Lower leg skin (tissue), 4 donors: ENCODE data around the gene NDUFB7. TPM values are rescaled to one million over a fixed set of nuclear protein-coding genes. Genes with fewer than 3 reads are reported as not detected.
A peak's percentile ranks its signal among the peaks of the same experiment; 100 is the strongest.
"Not testable (repeated sequence)": the region's sequence is repeated elsewhere in the genome, so short reads cannot be mapped to it uniquely, and the experiment has no call there.

Experiments used
- DNase-seq, 2 donors: peaks; one replicate each; pipeline ENCODE4 v3.0.0-alpha.2; 2019; ENCODE audit warnings: low spot score in 2 of 2
- H3K4me3 ChIP-seq: fragments of 200-600 bp; sonication (generic); 2 replicates; pipeline ENCODE4 v1.5.1; 2017; ENCODE audit warnings: mild to moderate bottlenecking, low read depth; ENCODE audit not compliant: poor library complexity, severe bottlenecking
- CTCF ChIP-seq, 3 donors: fragments of 450-650 bp; IDR thresholded peaks; one replicate each; pipeline ENCODE4 v1.5.1; 2016; ENCODE audit warnings: antibody characterized with exemption in 3 of 3, mild to moderate bottlenecking in 3 of 3, moderate library complexity in 2 of 3
- POLR2A ChIP-seq, 2 donors: fragments of 450-650 bp; IDR thresholded peaks; one replicate each; pipeline ENCODE4 v1.6.1; 2016 to 2017; ENCODE audit warnings: antibody characterized with exemption in 2 of 2, mild to moderate bottlenecking in 1 of 2, moderate library complexity in 1 of 2
- WGBS, 2 donors: methylation state at CpG; one replicate each; pipeline ENCODE4 v1.1.5; 2018; 5-methylcytosine and 5-hydroxymethylcytosine counted together
- intact Hi-C: fragments of 100-400 bp; cut with DNase I; formaldehyde crosslinking; loops from one replicate; pipeline ENCODE4 v1.15.0; 2023; ENCODE audit warnings: low total_unique reads
- total RNA-seq, 4 donors: library from RNA; depleted of rRNA; stranded (reverse); fragments of >200 nt; gene quantifications; one replicate each; pipeline ENCODE4 v1.1.0, GENCODE V29; 2016

Gene NDUFB7
- total RNA-seq, 4 donors from 2014 or later, result 219 to 332 (median 280) TPM

GRCh38 chr19:14556662-14557188 lies 15.1 kb downstream of the NDUFB7 start:
- WGBS, 2 donors, result 10 to 13% methylated on average over 13 to 16 of the region's 18 CpGs
- intact Hi-C loops, result no loop called here
- DNase-seq, result peak in 1 of 2 donors; percentile 93
- H3K4me3 ChIP-seq, result no peak overlapping the region
- peak in 2 of 3 donors; percentile 8 to 69 for TF ChIP-seq CTCF (IDR thresholded peaks at IDR 0.05)
- TF ChIP-seq POLR2A (IDR thresholded peaks at IDR 0.05), result no peak

GRCh38 chr19:14555918-14556661 lies 15.8 kb downstream of the NDUFB7 start:
- 54 to 61% methylated on average over 12 of the region's 12 CpGs for WGBS, 2 donors
- intact Hi-C loops, result no loop called here
- H3K4me3 ChIP-seq, result no peak overlapping the region
- no peak for DNase-seq
- TF ChIP-seq POLR2A (IDR thresholded peaks at IDR 0.05), result no peak
- no peak for TF ChIP-seq CTCF (IDR thresholded peaks at IDR 0.05)

GRCh38 chr19:14554382-14554812 lies 17.5 kb downstream of the NDUFB7 start:
- intact Hi-C loops, result no loop called here
- WGBS, 2 donors, result 58 to 59% methylated on average over 3 to 5 of the region's 6 CpGs
- TF ChIP-seq CTCF (IDR thresholded peaks at IDR 0.05), result no peak
- TF ChIP-seq POLR2A (IDR thresholded peaks at IDR 0.05), result no peak
- DNase-seq, result peak in 1 of 2 donors; percentile 67
- H3K4me3 ChIP-seq, result no peak overlapping the region

GRCh38 chr19:14553939-14554243 lies 18.0 kb downstream of the NDUFB7 start:
- no peak overlapping the region for H3K4me3 ChIP-seq
- WGBS, 2 donors, result 53 to 56% methylated on average over 5 to 7 of the region's 9 CpGs
- intact Hi-C loops, result no loop called here
- DNase-seq, result no peak
- TF ChIP-seq CTCF (IDR thresholded peaks at IDR 0.05), result no peak
- TF ChIP-seq POLR2A (IDR thresholded peaks at IDR 0.05), result no peak

GRCh38 chr19:14553042-14553938 lies 18.6 kb downstream of the NDUFB7 start:
- no peak for DNase-seq
- intact Hi-C loops, result no loop called here
- no peak overlapping the region for H3K4me3 ChIP-seq
- WGBS, 2 donors, result 65 to 68% methylated on average over 30 to 31 of the region's 35 CpGs
- TF ChIP-seq POLR2A (IDR thresholded peaks at IDR 0.05), result no peak
- no peak for TF ChIP-seq CTCF (IDR thresholded peaks at IDR 0.05)

GRCh38 chr19:14552006-14552360 lies 19.9 kb downstream of the NDUFB7 start:
- WGBS, 2 donors, result 80 to 83% methylated on average over 8 of the region's 8 CpGs
- H3K4me3 ChIP-seq, intact Hi-C loops, DNase-seq: not testable (repeated sequence)

GRCh38 chr19:14551134-14552005 lies 20.5 kb downstream of the NDUFB7 start:
- WGBS, 2 donors, result 38 to 50% methylated on average over 10 to 12 of the region's 12 CpGs
- intact Hi-C loops, H3K4me3 ChIP-seq: not testable (repeated sequence)
- DNase-seq, result peak in 1 of 2 donors; percentile 74
